Stimulated activated CD8-positive, alpha-beta memory T cell treated with anti-CD3 and anti-CD28 coated beads, Interleukin-7, amount 100 ng/mL, for 1 hour (primary cell): ENCODE data around the gene NCF1.
"Not testable (repeated sequence)": the region's sequence is repeated elsewhere in the genome, so short reads cannot be mapped to it uniquely, and the experiment has no call there.

Experiments used
- DNase-seq, 2 donors: peaks; one replicate each; pipeline ENCODE4 v3.0.0-alpha.2; 2020; ENCODE audit warnings: low read depth in 2 of 2

The NCF1 gene

DNA sequence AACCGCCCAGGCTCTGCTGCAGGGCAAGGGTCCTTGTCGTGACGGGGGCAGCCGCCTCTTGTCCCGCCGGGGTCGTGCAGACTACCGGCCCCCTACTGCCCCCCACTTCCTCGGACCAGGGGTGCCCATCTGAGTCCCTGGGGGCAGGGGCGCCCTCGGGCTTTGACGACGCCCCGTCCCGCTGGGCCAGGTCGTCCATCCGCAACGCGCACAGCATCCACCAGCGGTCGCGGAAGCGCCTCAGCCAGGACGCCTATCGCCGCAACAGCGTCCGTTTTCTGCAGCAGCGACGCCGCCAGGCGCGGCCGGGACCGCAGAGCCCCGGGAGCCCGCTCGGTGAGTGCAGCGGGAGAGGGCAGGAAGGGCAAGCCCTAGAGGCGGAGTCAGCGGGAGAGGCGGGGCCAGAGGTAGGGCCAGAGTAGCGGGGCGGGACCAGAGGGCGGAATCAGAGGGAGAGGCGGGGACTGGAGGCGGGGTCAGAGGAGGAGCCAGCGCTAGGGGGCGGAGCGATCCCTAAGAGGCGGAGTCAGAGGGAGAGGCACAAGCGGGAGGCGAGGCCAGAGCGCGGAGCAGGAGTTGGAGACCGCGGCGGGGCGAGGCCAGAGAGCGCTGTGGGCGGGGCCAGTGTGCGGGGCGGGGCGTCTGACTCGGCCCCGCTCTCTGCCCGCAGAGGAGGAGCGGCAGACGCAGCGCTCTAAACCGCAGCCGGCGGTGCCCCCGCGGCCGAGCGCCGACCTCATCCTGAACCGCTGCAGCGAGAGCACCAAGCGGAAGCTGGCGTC lies 14.7 kb downstream of the NCF1 start:
- peak; percentile 94 to 96 for DNase-seq

GRCh38 chr7:74789200-74789736 lies 15.5 kb downstream of the NCF1 start:
- DNase-seq: not testable (repeated sequence)

DNA sequence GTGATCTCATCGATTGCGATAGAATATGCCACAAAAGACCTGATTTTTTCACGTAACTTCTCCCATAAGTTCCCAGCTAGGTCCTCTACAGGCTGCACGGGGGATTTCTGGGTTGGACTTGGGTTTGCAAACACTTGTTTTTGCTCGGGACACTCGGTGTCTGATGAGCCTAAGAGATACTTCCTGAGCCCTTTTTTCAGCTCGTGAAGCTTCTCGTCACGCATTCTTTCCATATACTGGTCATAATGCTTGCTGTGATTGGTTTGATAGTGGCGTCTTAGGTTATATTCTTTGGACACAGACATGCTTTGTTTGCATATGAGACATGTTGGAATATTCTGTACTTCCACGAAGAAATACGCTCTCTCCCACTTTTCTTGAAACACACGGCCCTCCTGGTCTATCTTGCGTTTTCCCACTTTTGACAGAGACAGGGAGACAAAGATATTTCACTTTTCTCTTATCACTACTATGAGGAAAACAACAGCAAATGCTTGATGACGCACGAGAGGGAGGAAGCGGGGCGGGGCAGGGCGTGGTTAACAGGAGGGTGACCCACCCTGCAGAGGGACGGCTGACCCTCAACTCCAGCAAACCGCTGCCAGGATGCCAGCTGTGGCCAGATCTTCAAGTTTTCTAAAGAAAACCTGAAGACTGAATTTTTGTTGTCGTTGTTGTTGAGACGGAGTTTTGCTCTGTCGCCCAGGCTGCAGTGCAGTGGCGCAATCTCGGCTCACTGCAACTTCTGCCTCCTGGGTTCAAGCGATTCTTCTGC lies 24.2 kb downstream of the NCF1 start:
- not testable (repeated sequence) for DNase-seq

- not testable (repeated sequence) for DNase-seq
Measured at GRCh38 chr7:74798644-74799043, 24.8 kb downstream of the NCF1 start.

DNA sequence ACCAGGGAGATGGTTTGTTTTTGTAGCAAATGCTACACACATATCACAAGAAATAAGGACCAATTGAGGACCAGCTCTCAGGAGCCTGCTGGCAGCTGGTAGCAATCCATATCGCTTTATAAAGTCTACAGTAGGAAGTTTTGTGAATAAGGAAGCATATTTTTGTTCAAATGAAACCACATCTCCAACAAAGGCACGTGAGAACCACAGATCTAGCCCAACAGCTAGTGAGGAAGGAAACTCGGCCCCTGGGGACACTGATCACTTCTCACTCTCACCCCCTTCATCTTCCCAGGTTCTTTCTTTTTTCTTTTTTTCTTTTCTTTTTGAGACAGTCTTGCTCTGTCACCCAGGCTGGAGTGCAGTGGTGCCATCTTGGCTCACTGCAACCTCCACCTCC lies 42.1 kb downstream of the NCF1 start:
- DNase-seq: not testable (repeated sequence)

- DNase-seq: not testable (repeated sequence)
Measured at GRCh38 chr7:74820146-74820805, 46.5 kb downstream of the NCF1 start.

DNA sequence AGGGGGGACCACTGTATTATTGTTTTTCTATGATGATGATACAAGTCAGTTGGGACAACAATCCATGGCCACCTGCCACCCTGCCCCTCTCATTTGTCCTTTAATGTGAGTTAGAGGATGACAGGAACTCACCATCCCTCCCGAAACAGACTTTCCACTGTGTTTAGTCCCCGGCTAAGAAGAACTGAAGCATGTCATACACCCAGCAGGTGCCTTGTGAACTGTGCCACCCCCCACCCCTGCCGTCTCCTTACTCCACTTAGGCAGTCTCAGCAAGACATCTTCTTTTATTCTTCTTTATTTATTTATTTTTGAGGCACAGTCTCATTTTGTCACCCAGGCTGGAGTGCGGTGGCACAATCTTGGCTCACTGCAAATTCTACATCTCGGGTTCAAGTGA lies 47.4 kb downstream of the NCF1 start:
- DNase-seq: not testable (repeated sequence)

- not testable (repeated sequence) for DNase-seq
Measured at GRCh38 chr7:74829959-74830358, 56.1 kb downstream of the NCF1 start.

GRCh38 chr7:74830411-74830810 lies 56.6 kb downstream of the NCF1 start:
- not testable (repeated sequence) for DNase-seq
